Natural killer cell (primary cell): ENCODE measurements around the gene FAM8A1. TPM values are rescaled to one million over a fixed set of nuclear protein-coding genes. Genes with fewer than 3 reads are reported as not detected.
A peak's percentile ranks its signal among the peaks of the same experiment; 100 is the strongest.

ENCODE experiments used
- ATAC-seq, 3 donors: fragments of 150-1000 bp in 2 of 3; fragments of 200-7000 bp in 1 of 3; cut with Tn5 transposase; 1 replicate in 1 of 3; 2 replicates in 2 of 3; pipeline ENCODE4 v1.10.0; 2021; ENCODE audit warnings: mild to moderate bottlenecking in 2 of 3, moderate library complexity in 2 of 3
- DNase-seq, 2 donors: peaks; one replicate each; pipeline versions ENCODE4 v3.0.0 to v3.0.0-alpha.2; 2013 to 2021; ENCODE audit warnings: mixed read lengths in 1 of 2
- H3K27ac ChIP-seq: one replicate; pipeline ENCODE4 v1.5.1; 2013; ENCODE audit warnings: mild to moderate bottlenecking, low read length
- H3K27me3 ChIP-seq: one replicate; pipeline ENCODE4 v1.6.1; 2013; ENCODE audit warnings: low read length; ENCODE audit not compliant: control insufficient read depth, insufficient read depth
- H3K36me3 ChIP-seq: one replicate; pipeline ENCODE4 v1.6.1; 2013; ENCODE audit warnings: low read length; ENCODE audit not compliant: control insufficient read depth, insufficient read depth
- H3K4me1 ChIP-seq: one replicate; pipeline ENCODE4 v1.6.1; 2013; ENCODE audit warnings: low read length; ENCODE audit not compliant: control insufficient read depth, insufficient read depth
- H3K4me3 ChIP-seq: one replicate; pipeline ENCODE4 v1.5.1; 2013; ENCODE audit warnings: low read length
- H3K9me3 ChIP-seq: one replicate; pipeline ENCODE4 v1.6.1; 2013; ENCODE audit warnings: low read length; ENCODE audit not compliant: control insufficient read depth, insufficient read depth
- H3K27ac Mint-ChIP-seq, 2 donors: one replicate each; pipeline ENCODE4 v1.8.0; 2022; ENCODE audit warnings: mild to moderate bottlenecking in 2 of 2, mixed read lengths in 2 of 2, moderate library complexity in 1 of 2
- H3K27me3 Mint-ChIP-seq, 2 donors: one replicate each; pipeline ENCODE4 v1.8.0; 2022; ENCODE audit warnings: low read depth in 2 of 2, mixed read lengths in 2 of 2
- H3K36me3 Mint-ChIP-seq: one replicate; pipeline ENCODE4 v1.8.0; 2022; ENCODE audit warnings: mixed read lengths
- H3K4me1 Mint-ChIP-seq, 2 donors: one replicate each; pipeline ENCODE4 v1.8.0; 2022; ENCODE audit warnings: mixed read lengths in 2 of 2
- H3K4me3 Mint-ChIP-seq: one replicate; pipeline ENCODE4 v1.8.0; 2022; ENCODE audit warnings: mild to moderate bottlenecking, moderate library complexity, mixed read lengths
- H3K9me3 Mint-ChIP-seq, 2 donors: one replicate each; pipeline ENCODE4 v1.8.0; 2022; ENCODE audit warnings: mixed read lengths in 2 of 2
- WGBS: methylation state at CpG from one replicate; pipeline ENCODE4 v1.1.7; 2013; ENCODE audit warnings: missing lambda C conversion rate; ENCODE audit not compliant: insufficient coverage; 5-methylcytosine and 5-hydroxymethylcytosine counted together
- intact Hi-C: fragments of 100-400 bp; cut with micrococcal nuclease; formaldehyde crosslinking; loops from one replicate; pipeline ENCODE4 v1.14.2; 2022
- total RNA-seq, 4 donors: library from RNA; stranded (reverse); fragments of 120-200 nt in 1 of 4; gene quantifications; one replicate each; pipeline versions ENCODE4 v1.2.3 to v1.2.4, GENCODE V29; 2013 to 2022
- TF ChIP-seq, protein P1 (sequence below): fragments of 200-600 bp; IDR thresholded peaks from one replicate; pipeline ENCODE4 v1.8.0; 2022; ENCODE audit warnings: antibody characterized with exemption

The FAM8A1 gene
- total RNA-seq, 3 donors from 2014 or later (not counting 1 experiment from before 2014, with no cell fraction given): 32.1 to 45.4 (median 35.5) TPM

DNA sequence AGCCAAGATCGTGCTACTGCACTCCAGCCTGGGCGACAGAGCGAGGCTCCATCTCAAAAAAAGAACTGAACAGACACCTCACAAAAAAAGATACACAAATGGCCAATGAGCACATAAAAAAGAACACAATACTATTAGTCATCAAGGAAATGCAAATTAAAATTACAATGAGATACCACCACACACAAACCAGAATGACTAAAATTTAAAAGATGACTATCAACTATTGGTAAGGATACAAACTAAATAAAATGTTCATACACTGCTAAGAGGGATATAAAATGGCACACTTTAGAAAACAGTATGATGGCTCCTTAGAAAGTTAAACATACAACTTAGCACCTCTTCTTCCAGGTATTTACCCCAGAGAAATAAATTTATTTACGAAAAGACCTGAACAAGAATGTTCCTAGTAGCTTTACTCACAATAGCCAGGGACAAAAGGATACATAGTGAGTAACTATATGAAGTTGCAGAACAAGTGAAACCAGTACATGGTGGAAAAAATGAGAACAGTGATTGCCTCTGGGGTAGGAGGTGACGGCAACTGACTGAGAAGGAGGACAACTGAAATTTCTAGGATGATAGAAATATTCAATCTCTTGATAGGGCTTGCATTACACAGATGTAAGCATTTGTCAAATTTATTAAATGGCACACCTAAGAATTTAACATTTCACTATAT is 53.2 kb downstream of the FAM8A1 start:
- no peaks in the 10 kb centered on the region for H3K9me3 ChIP-seq
- no peak for ATAC-seq
- H3K4me1 ChIP-seq: peaks cover 10% of the 10 kb centered on the region
- H3K27me3 Mint-ChIP-seq: no peaks in the 10 kb centered on the region
- peaks cover 38 to 51% of the 10 kb centered on the region in 2 donors for H3K4me1 Mint-ChIP-seq
- H3K4me3 ChIP-seq: no peak overlapping the region
- TF ChIP-seq, protein P1, sequence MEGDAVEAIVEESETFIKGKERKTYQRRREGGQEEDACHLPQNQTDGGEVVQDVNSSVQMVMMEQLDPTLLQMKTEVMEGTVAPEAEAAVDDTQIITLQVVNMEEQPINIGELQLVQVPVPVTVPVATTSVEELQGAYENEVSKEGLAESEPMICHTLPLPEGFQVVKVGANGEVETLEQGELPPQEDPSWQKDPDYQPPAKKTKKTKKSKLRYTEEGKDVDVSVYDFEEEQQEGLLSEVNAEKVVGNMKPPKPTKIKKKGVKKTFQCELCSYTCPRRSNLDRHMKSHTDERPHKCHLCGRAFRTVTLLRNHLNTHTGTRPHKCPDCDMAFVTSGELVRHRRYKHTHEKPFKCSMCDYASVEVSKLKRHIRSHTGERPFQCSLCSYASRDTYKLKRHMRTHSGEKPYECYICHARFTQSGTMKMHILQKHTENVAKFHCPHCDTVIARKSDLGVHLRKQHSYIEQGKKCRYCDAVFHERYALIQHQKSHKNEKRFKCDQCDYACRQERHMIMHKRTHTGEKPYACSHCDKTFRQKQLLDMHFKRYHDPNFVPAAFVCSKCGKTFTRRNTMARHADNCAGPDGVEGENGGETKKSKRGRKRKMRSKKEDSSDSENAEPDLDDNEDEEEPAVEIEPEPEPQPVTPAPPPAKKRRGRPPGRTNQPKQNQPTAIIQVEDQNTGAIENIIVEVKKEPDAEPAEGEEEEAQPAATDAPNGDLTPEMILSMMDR: no peak
- peaks cover 51% of the 10 kb centered on the region for H3K36me3 ChIP-seq
- H3K36me3 Mint-ChIP-seq: no peaks in the 10 kb centered on the region
- 98% methylated on average over 4 of the region's 5 CpGs for WGBS
- H3K27me3 ChIP-seq: no peaks in the 10 kb centered on the region
- no peak overlapping the region for H3K27ac ChIP-seq
- intact Hi-C loops: no loop called here
- no peak overlapping the region for H3K4me3 Mint-ChIP-seq
- no peaks in the 10 kb centered on the region for H3K9me3 Mint-ChIP-seq
- H3K27ac Mint-ChIP-seq: peak overlapping the region in 1 of 2 donors; percentile 36
- DNase-seq: no peak

DNA sequence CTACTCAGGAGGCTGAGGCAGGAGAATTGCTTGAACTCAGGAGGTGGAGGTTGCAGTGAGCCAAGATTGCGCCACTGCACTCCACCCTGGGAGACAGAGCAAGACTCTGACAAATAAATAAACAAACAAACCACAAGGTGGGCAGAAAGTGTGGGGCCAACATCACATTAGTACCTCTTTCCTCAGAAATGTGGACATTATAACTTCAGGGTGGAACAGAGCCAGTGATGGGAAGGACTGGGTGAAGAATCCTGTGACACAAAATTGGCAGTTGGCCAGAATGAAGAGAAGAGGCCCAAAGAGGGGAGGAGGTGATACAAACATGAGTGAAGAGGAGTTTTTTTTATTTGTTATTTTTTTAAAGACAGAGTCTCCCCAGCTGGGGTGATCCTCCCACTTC is 56.0 kb downstream of the FAM8A1 start:
- no peaks in the 10 kb centered on the region for H3K27me3 Mint-ChIP-seq
- intact Hi-C loops: no loop called here
- H3K36me3 ChIP-seq: peaks cover 52% of the 10 kb centered on the region

GRCh38 chr6:17656644-17657043 is 56.5 kb downstream of the FAM8A1 start:
- Mint-ChIP-seq H3K9me3 (no peaks in the 10 kb centered on the region), H3K36me3 (peaks cover 13% of the 10 kb centered on the region), H3K27me3 (no peaks in the 10 kb centered on the region), H3K4me1 (peaks cover 27 to 50% of the 10 kb centered on the region in 2 donors), H3K27ac (peak overlapping the region; percentile 50 to 62), H3K4me3 (peak overlapping the region; percentile 40)
- intact Hi-C loops: no loop called here
- Histone ChIP-seq H3K36me3 (peaks cover 53% of the 10 kb centered on the region), H3K27me3 (no peaks in the 10 kb centered on the region), H3K4me1 (peaks cover 7% of the 10 kb centered on the region), H3K4me3 (no peak overlapping the region), H3K27ac (no peak overlapping the region), H3K9me3 (no peaks in the 10 kb centered on the region)
- DNase-seq: no peak
- ATAC-seq: no peak
- TF ChIP-seq, protein P1: no peak
- 87% methylated on average over 2 of the region's 3 CpGs for WGBS

More for the DNA sequence above, 56.0 kb downstream of the FAM8A1 start:
- ATAC-seq: peak in 2 of 3 donors; percentile 49 to 63
- H3K4me3 ChIP-seq: no peak overlapping the region
- no peaks in the 10 kb centered on the region for H3K27me3 ChIP-seq
- TF ChIP-seq, protein P1: no peak
- 100% methylated on average over 1 of the region's 1 CpG for WGBS
- Mint-ChIP-seq H3K4me1 (peaks cover 27 to 46% of the 10 kb centered on the region in 2 donors), H3K27ac (peak overlapping the region; percentile 50 to 62), H3K36me3 (peaks cover 13% of the 10 kb centered on the region), H3K4me3 (no peak overlapping the region), H3K9me3 (no peaks in the 10 kb centered on the region)
- peak in 1 of 2 donors; percentile 26 for DNase-seq
- H3K4me1 ChIP-seq: peaks cover 7% of the 10 kb centered on the region
- H3K27ac ChIP-seq: no peak overlapping the region
- no peaks in the 10 kb centered on the region for H3K9me3 ChIP-seq

Other genes with a start within 250 kb of the FAM8A1 start
- gene CAP2, start 206.7 kb upstream of the FAM8A1 start, total RNA-seq: not detected
- 10 to 100 TPM; 67.5 to 74.9 (median 68.0) TPM for gene NUP153, start 106.6 kb downstream of the FAM8A1 start, total RNA-seq